B cell (primary cell): Measurements from ENCODE around the gene RAP1GAP2. TPM values are rescaled to one million over a fixed set of nuclear protein-coding genes. Genes with fewer than 3 reads are reported as not detected.

ENCODE experiments used
- ATAC-seq: fragments of 200-7000 bp; cut with Tn5 transposase; one replicate; pipeline ENCODE4 v1.10.0; 2021; ENCODE audit warnings: low read depth, mild to moderate bottlenecking, moderate number of reproducible peaks, moderate library complexity
- CTCF ChIA-PET: fragments of 350-600 bp; sonication (Branson Sonifier 250); formaldehyde crosslinking; loops from one replicate; lab custom pipeline; 2021; ENCODE audit warnings: antibody characterized with exemption, inconsistent platforms; lab: Charles Lee
- POLR2A ChIA-PET: fragments of 350-600 bp; sonication (Branson Sonifier 250); formaldehyde crosslinking; loops from one replicate; lab custom pipeline; 2021; ENCODE audit warnings: antibody characterized with exemption; lab: Charles Lee
- DNase-seq: peaks from one replicate; pipeline ENCODE4 v3.0.0; 2013
- H2AFZ ChIP-seq: 2 replicates; pipeline ENCODE4 v1.6.1; 2012; ENCODE audit warnings: mild to moderate bottlenecking, low read depth, low read length; ENCODE audit not compliant: insufficient read depth, poor library complexity, severe bottlenecking
- H3K27ac ChIP-seq, 2 donors: 1 replicate in 1 of 2; 2 replicates in 1 of 2; pipeline ENCODE4 v1.5.1; 2012 to 2013; ENCODE audit warnings: low read length in 2 of 2, mild to moderate bottlenecking in 2 of 2, moderate library complexity in 1 of 2
- H3K27me3 ChIP-seq, 4 experiments: fragments of 200-600 bp in 1 of 4; sonication (generic) in 1 of 4; replicated peaks in 1 of 4; 1 replicate in 2 of 4; 2 replicates in 2 of 4; pipeline versions ENCODE4 v1.6.1 to v1.7.0; 2013 to 2016; ENCODE audit warnings: low read length in 3 of 4, mild to moderate bottlenecking in 2 of 4, mixed read lengths in 1 of 4, moderate library complexity in 1 of 4; ENCODE audit not compliant: insufficient read depth in 4 of 4, control insufficient read depth in 3 of 4; ENCODE audit errors: control extremely low read depth in 1 of 4
- H3K36me3 ChIP-seq, 2 experiments: replicated peaks in 1 of 2; 1 replicate in 1 of 2; 2 replicates in 1 of 2; pipeline versions ENCODE4 v1.6.1 to v1.7.1; 2013; ENCODE audit warnings: low read length in 1 of 2; ENCODE audit not compliant: insufficient read depth in 2 of 2, control insufficient read depth in 1 of 2; ENCODE audit errors: control extremely low read depth in 1 of 2, extremely low read depth in 1 of 2
- H3K4me1 ChIP-seq, 2 donors: fragments of 200-600 bp in 1 of 2; sonication (generic) in 1 of 2; 1 replicate in 1 of 2; 2 replicates in 1 of 2; pipeline versions ENCODE4 v1.5.1 to v1.6.1; 2013 to 2017; ENCODE audit warnings: low read length in 2 of 2; ENCODE audit not compliant: control insufficient read depth in 2 of 2, insufficient read depth in 2 of 2
- H3K4me2 ChIP-seq: replicated peaks from 2 replicates; pipeline ENCODE3; 2012; ENCODE audit warnings: mild to moderate bottlenecking, low read depth, low read length; ENCODE audit not compliant: poor library complexity, severe bottlenecking
- H3K4me3 ChIP-seq, 5 experiments: fragments of 200-600 bp in 1 of 5; sonication (generic) in 1 of 5; 1 replicate in 3 of 5; 2 replicates in 2 of 5; pipeline versions ENCODE4 v1.5.1 to v1.7.0; 2011 to 2016; ENCODE audit warnings: low read length in 4 of 5, mild to moderate bottlenecking in 4 of 5, low read depth in 2 of 5, control low read depth in 1 of 5, moderate library complexity in 1 of 5; ENCODE audit not compliant: insufficient read depth in 1 of 5; ENCODE audit errors: control extremely low read depth in 1 of 5, extremely low read depth in 1 of 5
- H3K79me2 ChIP-seq: fragments of 200-600 bp; sonication (generic); one replicate; pipeline ENCODE4 v1.6.0; 2016; ENCODE audit warnings: low read length; ENCODE audit not compliant: control insufficient read depth, insufficient read depth
- H3K9ac ChIP-seq: fragments of 200-600 bp; sonication (generic); 2 replicates; pipeline ENCODE4 v1.6.1; 2017; ENCODE audit warnings: mild to moderate bottlenecking, low read length, moderate library complexity
- H3K9me3 ChIP-seq, 3 donors: one replicate each; pipeline versions ENCODE4 v1.6.1 to v1.7.1; 2013; ENCODE audit warnings: low read length in 2 of 3; ENCODE audit not compliant: control insufficient read depth in 2 of 3, insufficient read depth in 1 of 3; ENCODE audit errors: control extremely low read depth in 1 of 3
- H4K20me1 ChIP-seq: 2 replicates; pipeline ENCODE4 v1.6.0; 2012; ENCODE audit warnings: mild to moderate bottlenecking, low read length; ENCODE audit not compliant: insufficient read depth, control insufficient read depth, poor library complexity, severe bottlenecking
- H3K27ac Mint-ChIP-seq: one replicate; pipeline ENCODE4 v1.8.0; 2021; ENCODE audit warnings: mixed read lengths
- H3K27me3 Mint-ChIP-seq: one replicate; pipeline ENCODE4 v1.8.0; 2021; ENCODE audit warnings: mixed read lengths
- H3K4me1 Mint-ChIP-seq: one replicate; pipeline ENCODE4 v1.8.0; 2021; ENCODE audit warnings: mixed read lengths
- H3K4me3 Mint-ChIP-seq: one replicate; pipeline ENCODE4 v1.8.0; 2021; ENCODE audit warnings: mixed read lengths
- H3K9me3 Mint-ChIP-seq: one replicate; pipeline ENCODE4 v1.8.0; 2022; ENCODE audit warnings: mixed read lengths; ENCODE audit not compliant: insufficient read depth
- CTCF ChIP-seq: fragments of 200-600 bp; IDR thresholded peaks from one replicate; pipeline ENCODE4 v1.8.0; 2022; ENCODE audit warnings: antibody characterized with exemption, mild to moderate bottlenecking
- EZH2 ChIP-seq: IDR thresholded peaks from 2 replicates; pipeline ENCODE4 v1.6.1; 2012; ENCODE audit warnings: borderline replicate concordance, low read depth, mild to moderate bottlenecking, moderate library complexity, low read length; ENCODE audit not compliant: insufficient read depth, poor library complexity, severe bottlenecking
- WGBS: methylation state at CpG from one replicate; pipeline ENCODE4 v1.1.5; 2013; ENCODE audit warnings: missing lambda C conversion rate; ENCODE audit not compliant: insufficient coverage; 5-methylcytosine and 5-hydroxymethylcytosine counted together
- intact Hi-C: fragments of 100-400 bp; cut with micrococcal nuclease; formaldehyde crosslinking; loops from one replicate; pipeline ENCODE4 v1.10.0; 2022
- polyA plus RNA-seq: library from polyadenylated mRNA; depleted of rRNA; stranded (reverse); fragments of >200 nt; gene quantifications from 2 replicates; pipeline ENCODE4 v1.2.3, GENCODE V29; 2012
- total RNA-seq, 2 donors: library from RNA; stranded (reverse); fragments of 120-200 nt in 1 of 2; gene quantifications; 1 replicate in 1 of 2; 2 replicates in 1 of 2; pipeline versions ENCODE4 v1.2.3 to v1.2.4, GENCODE V29; 2013 to 2022

RAP1GAP2 gene
- total and polyA plus RNA-seq, 2 donors (not counting 1 experiment from before 2014, with no cell fraction given): 14.9 to 16.4 TPM

DNA sequence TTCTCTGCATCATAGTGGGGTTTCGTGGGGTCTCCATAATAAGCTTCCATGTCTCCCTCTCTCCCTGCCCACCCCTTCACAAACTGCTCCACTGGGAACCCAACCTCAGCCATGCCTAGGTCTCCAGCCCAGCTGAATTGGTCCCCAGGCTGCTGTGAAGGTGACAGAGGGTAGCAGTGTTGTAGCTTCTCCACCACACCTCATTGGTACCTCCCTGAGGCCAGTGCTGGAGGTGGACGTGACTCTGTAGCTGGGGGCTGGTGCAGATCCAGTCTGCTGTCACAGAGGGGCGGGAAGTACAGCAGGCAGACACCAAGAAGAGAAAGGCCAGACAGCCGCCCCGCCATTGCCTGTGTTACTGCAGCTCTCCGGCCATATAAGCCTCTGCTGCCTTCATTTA, 185.1 kb downstream of the RAP1GAP2 start:
- 96% methylated on average over 4 of the region's 6 CpGs for WGBS

GRCh38 chr17:2982854-2983253, 186.6 kb downstream of the RAP1GAP2 start:
- Mint-ChIP-seq H3K27me3 (no peaks in the 10 kb centered on the region), H3K9me3 (no peaks in the 10 kb centered on the region), H3K27ac (no peak overlapping the region), H3K4me1 (no peaks in the 10 kb centered on the region), H3K4me3 (no peak overlapping the region)
- no peaks in the 10 kb centered on the region for H3K4me1 ChIP-seq
- DNase-seq (no peak), ATAC-seq (no peak)
- WGBS: 96% methylated on average over 16 of the region's 18 CpGs
- no peak overlapping the region for H2AFZ ChIP-seq
- peaks cover 0 to 18% of the 10 kb centered on the region in 2 experiments for H3K36me3 ChIP-seq
- H3K9me3 ChIP-seq: no peaks in the 10 kb centered on the region
- CTCF ChIA-PET: interaction anchor here (2.2 kb wide), 1 partner anchor 30 kb away, joined by 7 read pairs; no protein-coding TSS in a partner anchor
- TF ChIP-seq EZH2 (no peak), CTCF (no peak)
- POLR2A ChIA-PET: interaction anchor here (0.6 kb wide), 1 partner anchor 19 kb away, joined by 5 read pairs; no protein-coding TSS in a partner anchor
- no peak overlapping the region for H3K4me3 ChIP-seq
- no peaks in the 10 kb centered on the region for H4K20me1 ChIP-seq
- H3K27ac ChIP-seq: no peak overlapping the region
- no peaks in the 10 kb centered on the region for H3K27me3 ChIP-seq
- no peak overlapping the region for H3K9ac ChIP-seq
- intact Hi-C loops: no loop called here
- no peak overlapping the region for H3K4me2 ChIP-seq
- H3K79me2 ChIP-seq: no peaks in the 10 kb centered on the region

More for the DNA sequence above, 185.1 kb downstream of the RAP1GAP2 start:
- H3K36me3 ChIP-seq: peaks cover 0 to 15% of the 10 kb centered on the region in 2 experiments
- POLR2A ChIA-PET: no interaction called here
- no peaks in the 10 kb centered on the region for H3K4me1 ChIP-seq
- no peaks in the 10 kb centered on the region for H3K27me3 ChIP-seq
- H3K27ac Mint-ChIP-seq: no peak overlapping the region
- H3K9ac ChIP-seq: no peak overlapping the region
- H4K20me1 ChIP-seq: no peaks in the 10 kb centered on the region
- no peak overlapping the region for H3K4me3 ChIP-seq
- H3K27me3 Mint-ChIP-seq: no peaks in the 10 kb centered on the region
- no peaks in the 10 kb centered on the region for H3K79me2 ChIP-seq
- no peak overlapping the region for H3K4me2 ChIP-seq
- no peaks in the 10 kb centered on the region for H3K9me3 ChIP-seq
- H3K9me3 Mint-ChIP-seq: no peaks in the 10 kb centered on the region
- H3K27ac ChIP-seq: no peak overlapping the region
- no peaks in the 10 kb centered on the region for H3K4me1 Mint-ChIP-seq
- no peak for TF ChIP-seq CTCF
- TF ChIP-seq EZH2: no peak
- ATAC-seq (no peak), DNase-seq (no peak)
- CTCF ChIA-PET: interaction anchor here (0.5 to 2.2 kb wide), 2 partner anchors 31 to 196 kb away, joined by 5 to 7 read pairs; no protein-coding TSS in a partner anchor
- no peak overlapping the region for H3K4me3 Mint-ChIP-seq
- intact Hi-C loops: no loop called here
- H2AFZ ChIP-seq: no peak overlapping the region
